GM12873 (cell line): Measurements from ENCODE around the gene TXNDC9.

Experiments used
- CTCF ChIP-seq: IDR thresholded peaks from 2 replicates; pipeline ENCODE4 v1.5.1; 2012; ENCODE audit warnings: low read depth, mild to moderate bottlenecking, moderate library complexity, low read length, control low read depth; ENCODE audit not compliant: insufficient read depth; ENCODE audit errors: missing control alignments

The TXNDC9 gene

GRCh38 chr2:99299580-99299979 lies 36.6 kb downstream of the TXNDC9 start:
- no peak for TF ChIP-seq CTCF

- TF ChIP-seq CTCF: no peak
Measured at GRCh38 chr2:99297994-99298393, 38.1 kb downstream of the TXNDC9 start.

- no peak for TF ChIP-seq CTCF
Measured at GRCh38 chr2:99285526-99285925, 50.6 kb downstream of the TXNDC9 start.

- no peak for TF ChIP-seq CTCF
Measured at GRCh38 chr2:99279969-99280695, 56.0 kb downstream of the TXNDC9 start.

- TF ChIP-seq CTCF: no peak
Measured at GRCh38 chr2:99278793-99279291, 57.3 kb downstream of the TXNDC9 start.

- no peak for TF ChIP-seq CTCF
Measured at GRCh38 chr2:99275882-99276281, 60.3 kb downstream of the TXNDC9 start.
